GM18858 (cell line): Measurements from ENCODE around the gene APPBP2.
"Not testable (repeated sequence)": the region's sequence is repeated elsewhere in the genome, so short reads cannot be mapped to it uniquely, and the experiment has no call there.

Source experiments
- ATAC-seq: cut with Tn5 transposase; IDR thresholded peaks from one replicate; pipeline ENCODE4 v1.9.1; 2021; ENCODE audit not compliant: unreplicated experiment

The APPBP2 gene

DNA sequence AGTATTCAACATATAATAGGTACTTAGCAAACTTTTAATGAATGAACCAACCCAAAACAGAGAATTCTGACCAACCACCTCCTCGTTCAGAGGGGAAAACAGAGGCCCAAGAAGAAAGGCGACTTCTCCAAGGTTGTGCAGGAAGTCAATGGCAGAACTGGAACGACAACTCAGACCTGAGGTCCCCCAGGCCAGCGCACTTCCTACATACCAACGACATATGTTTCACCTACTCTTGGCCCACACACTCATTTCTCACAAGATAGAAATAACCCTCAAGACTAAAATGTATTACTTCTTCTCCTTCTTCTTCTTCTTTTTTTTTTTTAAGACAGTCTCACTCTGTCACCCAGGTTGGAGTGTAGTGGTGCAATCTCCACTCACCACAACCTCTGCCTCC is 89.4 kb downstream of the APPBP2 start:
- no peak for ATAC-seq

DNA sequence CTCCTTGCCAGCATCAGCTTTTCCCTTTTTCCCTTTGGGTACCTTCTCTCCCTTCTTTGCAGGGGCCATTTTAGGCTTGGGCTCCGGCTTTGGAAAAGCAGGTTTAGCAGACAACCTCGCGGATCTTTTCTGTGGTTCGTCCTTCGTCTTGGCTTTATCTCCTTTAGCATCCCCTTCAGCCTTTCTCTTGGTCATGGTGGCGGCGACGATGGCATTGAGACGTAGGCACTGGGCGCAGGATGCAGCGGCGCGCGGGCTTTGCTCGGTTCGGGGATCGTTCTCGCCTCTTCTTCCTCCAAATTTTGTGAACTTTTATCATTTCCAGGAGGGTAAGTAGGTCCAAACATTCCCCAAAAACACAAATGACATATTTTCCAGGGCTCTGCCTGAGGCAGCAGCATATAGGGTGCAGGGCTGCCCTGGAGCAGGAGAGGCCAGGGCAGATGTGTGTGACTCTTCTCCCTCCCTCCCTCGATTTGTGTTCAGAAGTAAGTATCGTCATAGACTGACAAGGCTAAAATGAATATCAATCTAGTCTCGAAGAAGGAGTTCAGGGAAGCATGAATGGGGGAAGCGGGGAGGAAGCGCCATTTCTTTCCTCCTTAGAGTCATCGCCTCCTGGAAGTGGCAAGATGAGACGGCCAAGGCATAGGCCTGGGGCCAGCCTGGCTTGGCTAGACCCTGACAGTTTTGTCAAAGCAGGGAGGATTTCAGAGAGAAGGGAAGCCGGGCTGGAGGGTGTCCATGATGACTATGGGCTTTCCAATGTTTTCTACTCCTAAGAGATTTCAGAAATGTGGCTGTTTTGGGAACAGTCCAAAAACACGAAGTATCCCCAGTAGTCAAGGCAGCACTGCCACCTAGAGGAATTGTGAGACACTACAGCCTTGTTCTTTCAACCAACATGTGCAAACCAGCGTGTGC is 90.5 kb downstream of the APPBP2 start:
- ATAC-seq, result no peak

DNA sequence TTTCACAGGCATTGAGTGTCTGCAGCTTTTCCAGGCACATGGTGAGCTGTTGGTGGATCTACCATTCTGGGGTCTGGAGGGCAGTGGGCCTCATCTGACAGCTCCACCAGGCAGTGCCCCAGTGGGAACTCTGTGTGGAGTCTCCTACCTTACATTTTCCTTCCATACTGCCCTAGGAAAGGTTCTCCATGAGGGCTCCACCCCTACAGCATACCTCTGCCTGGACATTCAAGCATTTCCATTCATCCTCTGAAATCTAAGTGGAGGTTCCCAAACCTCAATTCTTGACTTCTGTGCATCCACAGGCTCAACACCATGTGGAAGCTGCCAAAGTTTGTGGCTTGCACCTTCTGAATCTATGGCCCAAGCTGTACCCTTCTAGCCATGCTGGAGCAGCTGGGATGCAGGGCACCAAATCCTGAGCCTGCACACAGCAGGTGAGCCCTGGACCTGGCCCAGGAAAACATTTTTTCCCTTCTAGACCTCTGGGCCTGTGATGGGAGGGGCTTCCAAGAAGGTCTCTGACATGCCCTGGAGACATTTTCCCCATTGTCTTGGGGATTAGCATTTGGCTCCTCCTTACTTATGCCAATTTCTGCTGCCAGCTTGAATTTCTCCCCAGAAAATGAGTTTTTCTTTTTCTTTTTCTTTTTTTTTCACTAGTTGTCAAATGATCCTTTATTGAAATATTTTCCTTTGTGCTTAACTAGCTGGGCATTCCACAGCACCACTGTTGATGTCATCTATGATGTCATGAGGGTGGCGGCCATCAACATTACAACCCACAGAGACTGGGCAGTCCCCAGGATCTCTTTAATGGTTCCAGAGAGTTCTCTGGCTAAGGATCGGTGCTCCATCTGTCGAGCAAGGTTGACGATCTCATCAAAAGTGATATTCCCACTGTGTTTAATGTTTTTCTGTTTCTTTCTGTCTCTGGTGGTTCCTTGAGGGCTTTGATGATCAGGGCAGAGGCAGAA is 92.7 kb downstream of the APPBP2 start:
- not testable (repeated sequence) for ATAC-seq

DNA sequence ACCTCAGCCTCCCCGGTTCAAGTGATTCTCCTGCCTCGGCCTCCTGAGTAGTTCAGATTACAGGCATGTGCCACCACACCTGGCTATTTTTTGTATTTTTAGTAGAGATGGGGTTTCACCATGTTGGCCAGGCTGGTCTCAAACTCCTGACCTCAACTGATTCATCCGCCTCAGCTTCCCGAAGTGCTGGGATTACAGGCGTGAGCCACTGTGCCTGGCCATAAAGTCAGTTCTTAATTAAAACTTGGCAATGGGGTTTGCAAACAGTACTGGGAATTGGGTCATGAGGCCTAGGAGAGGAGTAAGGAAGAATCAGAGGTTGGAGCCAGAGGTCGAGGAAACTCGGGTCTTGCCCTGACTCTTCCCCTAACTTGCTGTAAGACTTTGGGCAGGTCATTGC is 95.5 kb downstream of the APPBP2 start:
- ATAC-seq, result not testable (repeated sequence)

DNA sequence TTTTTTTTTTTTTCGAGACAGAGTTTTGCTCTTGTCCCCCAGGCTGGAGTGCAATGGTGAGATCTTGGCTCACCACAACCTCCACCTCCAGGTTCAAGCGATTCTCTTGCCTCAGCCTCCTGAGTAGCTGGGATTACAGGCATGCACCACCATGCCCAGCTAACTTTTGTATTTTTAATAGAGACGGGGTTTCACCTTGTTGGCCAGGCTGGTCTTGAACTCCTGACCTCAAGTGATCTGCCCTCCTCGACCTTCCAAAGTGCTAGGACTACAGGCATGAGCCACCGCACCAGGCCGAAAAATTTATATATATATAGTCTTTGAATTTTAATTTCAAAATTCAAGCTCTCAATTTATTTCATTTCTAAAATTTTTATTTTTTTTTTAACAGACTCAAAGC is 97.6 kb downstream of the APPBP2 start:
- not testable (repeated sequence) for ATAC-seq

DNA sequence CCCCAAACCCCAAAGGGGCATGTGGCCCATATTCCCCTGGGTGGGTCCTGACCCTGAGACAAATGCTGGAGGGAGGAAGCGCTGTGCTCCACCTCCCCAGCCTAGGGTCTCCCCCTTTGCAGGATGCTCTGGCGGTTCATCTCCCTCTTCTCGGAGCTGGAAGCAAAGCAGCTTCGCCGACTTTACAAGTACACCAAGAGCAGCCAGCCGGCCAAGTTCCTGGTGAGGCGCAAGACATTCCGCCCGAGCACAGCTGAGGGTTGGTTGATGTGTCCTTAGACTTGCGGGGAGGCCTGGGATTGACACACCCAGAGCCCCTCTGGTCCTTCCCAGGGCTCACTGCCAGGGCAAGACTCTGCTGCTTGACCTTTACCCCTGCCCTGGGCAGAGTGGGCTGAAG is 99.4 kb downstream of the APPBP2 start:
- ATAC-seq, result no peak

DNA sequence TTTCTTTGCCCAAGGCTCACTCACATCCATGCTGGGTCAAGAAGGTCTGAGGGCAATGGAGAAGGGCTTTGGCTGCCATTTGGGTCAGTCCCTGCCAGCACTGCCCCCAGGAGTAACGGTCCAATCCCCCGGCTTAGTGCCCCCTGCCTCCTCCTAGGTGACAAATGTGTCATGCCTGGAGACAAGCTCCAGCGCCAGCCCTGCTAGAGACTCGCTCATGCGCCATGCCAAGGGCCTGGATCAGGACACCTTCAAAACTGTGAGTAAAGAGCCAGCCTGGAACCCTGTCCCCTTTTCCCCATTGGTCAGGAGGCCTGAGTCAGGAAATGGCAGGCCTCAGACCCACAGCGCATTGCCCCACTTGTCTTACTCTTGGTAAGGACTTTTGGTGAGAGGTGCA is 100.4 kb downstream of the APPBP2 start:
- no peak for ATAC-seq

DNA sequence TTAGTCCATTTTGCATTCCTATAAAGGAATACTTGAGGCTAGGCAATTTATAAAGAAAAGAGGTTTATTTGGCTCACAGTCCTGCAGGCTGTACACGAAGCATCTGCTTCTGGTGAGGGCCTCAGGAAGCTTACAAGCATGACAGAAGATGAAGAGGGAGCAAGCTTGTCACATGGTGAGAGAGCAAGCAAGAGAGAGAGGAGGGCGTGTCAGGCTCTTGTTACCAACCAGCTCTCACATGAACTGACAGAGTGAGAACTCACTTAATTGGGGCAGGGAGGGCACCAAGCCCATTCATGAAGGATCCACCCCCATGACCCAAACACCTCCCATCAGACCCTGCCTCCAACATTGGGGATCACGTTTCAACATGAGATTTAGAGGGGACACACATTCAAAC is 102.2 kb downstream of the APPBP2 start:
- ATAC-seq, result no peak

DNA sequence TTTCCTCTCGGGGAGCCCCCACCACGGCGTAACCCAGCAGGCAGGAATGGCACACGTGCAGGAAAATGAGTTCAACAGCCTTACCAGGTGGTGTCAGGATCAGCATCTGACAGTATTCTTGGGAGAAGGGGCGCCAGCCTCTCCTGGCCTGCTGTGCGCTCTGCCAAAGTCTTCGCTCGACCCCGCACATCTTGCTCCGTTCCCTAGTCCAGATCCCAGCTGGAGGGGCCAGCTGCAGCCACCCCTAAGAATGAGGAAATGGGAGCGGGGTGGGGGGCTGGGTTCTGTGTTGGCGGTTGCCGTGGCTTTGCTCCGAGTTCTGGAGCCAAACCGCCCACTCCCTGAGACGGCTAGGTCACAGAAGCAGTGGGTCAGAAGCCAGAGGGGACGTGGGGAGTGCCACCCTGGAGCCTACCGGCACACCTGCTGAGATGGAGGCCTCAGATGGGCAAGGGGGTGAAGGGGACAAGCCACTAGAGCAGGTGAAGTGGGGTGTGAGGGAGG is 103.8 kb downstream of the APPBP2 start, which contains the start of gene CHCT1:
Gene CHCT1, plus strand, starts transcription at position 328 of the 504 bp plus-strand sequence. Its CDS starts 104 bp downstream, at position 432.
- no peak for ATAC-seq

DNA sequence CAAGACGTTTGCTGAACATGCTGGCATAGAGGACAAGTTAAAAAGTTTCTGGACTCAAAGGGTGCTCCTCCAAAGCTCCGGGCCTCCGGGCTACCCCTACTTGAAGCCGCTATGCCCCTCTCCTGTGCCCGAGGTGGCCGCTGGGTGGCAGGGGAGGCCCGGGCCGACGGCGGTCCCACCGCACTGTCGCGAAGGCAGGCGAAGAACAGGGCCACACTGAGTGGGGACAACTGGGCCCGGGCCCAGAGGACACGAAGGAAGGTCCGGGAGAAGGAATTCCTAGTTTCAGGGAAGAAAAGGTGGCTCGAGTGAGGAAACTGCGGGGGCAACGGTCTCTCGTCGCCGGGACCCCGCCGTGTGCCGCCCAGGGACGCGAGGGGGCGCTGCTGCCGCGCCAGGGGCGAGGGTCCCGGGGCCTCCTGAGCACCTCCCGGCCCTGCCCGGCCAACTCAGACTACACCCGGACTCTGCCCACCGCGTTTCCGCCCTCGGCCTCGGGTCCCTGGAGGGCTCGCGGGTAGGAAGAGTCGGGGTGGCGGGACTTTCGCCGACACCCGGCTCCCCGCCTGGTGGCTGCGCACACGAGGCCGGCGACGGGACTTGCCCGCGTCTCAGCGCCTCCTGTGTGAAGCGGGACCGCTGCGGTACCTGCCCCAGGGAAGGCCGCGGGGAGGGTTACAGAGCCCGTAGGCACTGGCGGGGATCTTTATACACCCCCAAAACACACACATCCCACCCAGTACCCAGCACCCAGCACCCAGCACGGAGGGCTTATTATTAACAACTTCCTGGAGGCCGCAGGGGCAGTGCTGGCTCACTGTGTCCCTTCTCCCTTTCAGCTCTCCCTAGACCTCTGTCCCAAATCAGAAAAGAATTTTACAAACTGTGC is 104.5 kb downstream of the APPBP2 start:
- peak; percentile 70 for ATAC-seq

DNA sequence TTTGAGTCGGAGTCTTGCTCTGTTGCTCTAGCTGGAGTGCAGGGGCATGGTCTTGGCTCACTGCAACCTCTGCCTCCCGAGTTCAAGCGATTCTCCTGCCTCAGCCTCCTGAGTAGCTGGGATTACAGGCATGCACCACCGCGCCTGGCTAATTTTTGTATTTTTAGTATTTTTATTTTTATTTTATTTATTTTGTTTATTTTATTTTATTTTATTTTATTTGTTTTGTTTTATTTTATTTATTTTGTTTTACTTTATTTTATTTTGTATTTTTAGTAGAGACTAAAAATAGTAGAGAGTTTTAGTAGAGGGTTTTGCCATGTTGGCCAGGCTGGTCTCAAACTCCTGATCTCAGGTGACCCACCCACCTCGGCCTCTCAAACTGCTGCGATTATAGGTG is 106.2 kb downstream of the APPBP2 start:
- ATAC-seq, result not testable (repeated sequence)

DNA sequence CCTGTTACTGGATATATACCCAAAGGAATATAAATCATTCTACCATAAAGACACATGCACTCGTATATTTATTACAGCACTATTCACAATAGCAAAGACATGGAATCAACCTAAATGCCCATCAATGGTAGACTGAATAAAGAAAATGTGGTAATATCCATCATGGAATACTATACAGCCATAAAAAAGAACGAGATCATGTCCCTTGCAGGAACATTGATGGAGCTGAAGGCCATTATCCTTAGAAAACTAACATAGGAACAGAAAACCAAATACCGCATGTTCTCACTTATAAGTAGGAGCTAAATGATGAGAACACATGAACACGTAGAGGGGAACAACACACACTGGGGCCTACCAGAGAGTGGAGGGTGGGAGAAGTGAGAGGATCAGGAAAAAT is 107.0 kb downstream of the APPBP2 start:
- not testable (repeated sequence) for ATAC-seq

DNA sequence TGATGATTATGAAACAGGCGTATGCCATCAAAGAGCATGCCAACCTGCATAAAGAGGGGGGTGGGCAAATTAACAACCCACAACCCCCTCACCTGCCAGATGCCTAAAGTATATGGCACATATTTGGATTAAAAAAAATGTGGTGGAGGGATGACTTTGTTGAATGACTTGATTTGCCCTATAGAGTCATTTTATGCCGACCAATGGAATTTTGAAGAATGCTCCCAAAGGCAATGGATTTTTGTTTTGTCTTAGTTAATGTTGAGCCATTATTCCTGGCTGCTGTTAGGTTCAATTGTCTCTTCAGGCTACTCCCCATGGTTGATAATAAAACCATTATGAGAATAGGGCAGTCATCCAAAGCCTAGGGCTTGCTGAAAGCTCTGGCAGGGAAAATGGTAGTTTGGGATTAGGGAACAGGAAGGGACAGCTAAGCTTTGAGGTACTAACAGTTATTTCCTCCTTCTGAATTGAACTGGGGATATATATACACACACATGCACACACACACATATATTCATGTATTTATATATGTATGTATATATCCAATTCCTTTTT is 109.6 kb downstream of the APPBP2 start:
- ATAC-seq, result no peak

DNA sequence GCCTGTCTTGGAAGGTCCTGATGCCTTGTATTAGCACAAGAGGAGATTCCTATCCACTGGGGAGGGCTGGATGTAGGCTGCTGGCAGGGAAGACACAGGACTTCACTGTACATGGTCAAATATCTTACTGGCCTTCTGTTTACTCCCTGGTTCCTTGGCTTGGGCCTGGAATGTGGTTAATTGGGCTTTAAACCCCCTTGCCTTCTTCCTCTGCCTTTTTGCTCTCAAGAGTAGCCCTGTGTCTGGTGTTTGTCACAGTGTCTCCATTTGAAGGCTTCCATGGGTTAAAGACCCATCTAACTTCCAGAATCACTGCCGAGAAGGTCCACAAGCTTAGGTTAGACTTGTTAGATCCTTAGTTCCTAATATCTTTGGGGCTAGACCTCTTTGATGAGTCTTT is 110.9 kb downstream of the APPBP2 start:
- ATAC-seq, result no peak

DNA sequence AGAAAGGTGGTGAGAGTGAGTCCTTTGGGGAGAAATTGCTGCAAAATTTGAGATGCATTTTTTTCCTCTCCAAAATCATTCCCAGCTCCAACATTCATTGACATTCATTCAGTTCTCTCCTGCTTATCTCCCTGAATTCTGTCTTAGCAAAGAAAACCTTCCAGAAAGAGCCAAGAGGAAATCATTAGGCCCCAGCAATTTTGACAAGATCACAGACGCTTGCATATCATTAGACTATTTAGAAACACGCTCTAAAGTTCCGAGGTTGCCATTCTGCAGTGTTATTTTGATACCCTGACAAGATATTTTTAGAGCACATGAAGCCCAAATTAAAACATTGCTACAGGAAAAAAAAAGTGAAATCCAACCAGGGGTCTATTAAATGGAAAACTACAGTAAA is 113.3 kb downstream of the APPBP2 start:
- no peak for ATAC-seq

DNA sequence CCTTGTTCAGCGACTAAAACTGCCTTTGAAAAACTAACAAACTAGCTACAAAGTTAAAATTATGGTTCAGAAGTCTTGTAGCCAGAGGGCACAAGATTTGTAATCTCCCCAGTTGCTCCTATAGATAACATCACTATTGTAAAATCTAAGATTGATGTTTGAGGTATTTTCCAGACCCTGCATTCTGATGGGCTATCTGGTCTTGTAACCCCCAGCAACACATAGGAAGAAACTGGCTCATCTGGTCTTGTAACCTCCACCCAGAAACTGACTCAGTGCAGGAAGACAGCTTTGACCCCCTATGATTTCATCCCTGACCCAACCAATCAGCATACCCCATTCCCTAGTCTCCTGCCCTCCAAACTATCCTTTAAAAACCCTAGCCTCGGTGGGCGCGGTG is 116.0 kb downstream of the APPBP2 start:
- no peak for ATAC-seq

DNA sequence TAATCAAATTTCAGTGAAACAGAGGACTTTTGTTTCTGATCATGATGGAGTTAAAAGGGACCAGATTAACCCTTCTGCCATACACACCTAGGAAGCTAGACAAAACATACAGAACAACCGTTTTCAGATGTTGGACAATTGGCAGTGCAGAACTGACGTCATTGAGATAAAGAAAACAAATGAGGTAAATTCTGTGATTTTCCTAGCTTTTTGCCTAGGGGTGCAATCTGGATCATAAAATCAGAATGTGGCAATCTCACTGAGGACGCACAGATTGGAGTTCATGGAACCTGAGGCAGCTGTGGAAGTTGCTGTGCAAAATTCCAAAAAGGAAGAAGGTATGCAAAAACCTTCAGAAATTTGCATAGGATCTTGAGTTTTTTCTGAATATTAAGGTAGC is 119.2 kb downstream of the APPBP2 start:
- no peak for ATAC-seq

DNA sequence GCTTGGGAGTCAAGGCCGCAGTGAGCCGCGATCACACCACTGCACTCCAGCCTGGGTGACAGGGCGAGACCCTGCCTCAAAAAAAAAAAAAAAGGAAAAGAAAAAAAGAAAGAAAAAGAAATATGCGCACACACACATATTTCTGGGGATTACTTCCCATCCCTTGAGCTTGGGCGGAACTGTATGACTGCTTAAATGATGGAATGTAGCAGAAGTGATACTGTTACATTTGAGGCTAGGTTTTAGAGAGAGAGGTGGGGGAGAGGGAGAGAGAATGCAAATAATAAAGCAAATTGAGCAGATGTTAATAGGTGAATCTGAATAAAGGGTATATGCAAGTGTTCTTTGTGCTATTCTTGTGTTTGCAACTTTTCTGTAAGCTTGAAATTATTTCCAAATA is 122.1 kb downstream of the APPBP2 start:
- ATAC-seq, result no peak

DNA sequence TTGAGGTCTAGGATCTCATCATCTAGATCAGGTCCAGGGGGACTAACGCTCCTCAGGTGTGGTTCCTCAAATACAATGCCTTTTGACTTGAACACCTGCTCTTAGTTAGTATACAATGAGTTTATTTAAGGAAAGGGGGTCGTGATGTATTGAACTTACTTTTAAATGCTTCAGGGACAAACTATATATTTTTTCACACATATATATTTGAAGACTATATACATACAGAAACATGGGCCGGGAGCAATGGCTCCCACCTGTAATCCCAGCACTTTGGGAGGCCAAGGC is 122.6 kb downstream of the APPBP2 start:
- ATAC-seq, result no peak

DNA sequence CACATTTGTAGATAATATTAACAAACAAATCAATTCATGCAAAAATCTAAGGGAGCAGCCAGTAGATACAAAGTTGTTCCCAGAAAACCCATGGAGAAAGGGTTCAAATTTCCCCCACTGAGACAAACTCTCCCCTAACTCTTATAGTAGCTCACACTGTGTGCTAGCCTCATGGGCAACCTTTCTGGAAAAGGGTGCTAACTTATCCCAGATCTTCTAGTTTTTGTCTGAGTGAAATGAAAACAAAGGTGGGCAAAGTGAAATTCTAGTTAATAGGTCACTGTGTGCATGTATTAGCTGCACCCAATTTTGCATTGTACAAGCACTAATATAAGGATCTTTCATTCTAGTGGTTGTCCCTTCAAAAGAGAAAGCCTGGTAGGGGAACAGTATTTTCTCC is 124.2 kb downstream of the APPBP2 start:
- ATAC-seq, result no peak
